HG03571 (cell line): ENCODE data around the gene HIBCH.
A peak's percentile ranks its signal among the peaks of the same experiment; 100 is the strongest.

Source experiments
- ATAC-seq: cut with Tn5 transposase; IDR thresholded peaks from one replicate; pipeline ENCODE4 v1.9.1; 2021; ENCODE audit not compliant: unreplicated experiment

The HIBCH gene

DNA sequence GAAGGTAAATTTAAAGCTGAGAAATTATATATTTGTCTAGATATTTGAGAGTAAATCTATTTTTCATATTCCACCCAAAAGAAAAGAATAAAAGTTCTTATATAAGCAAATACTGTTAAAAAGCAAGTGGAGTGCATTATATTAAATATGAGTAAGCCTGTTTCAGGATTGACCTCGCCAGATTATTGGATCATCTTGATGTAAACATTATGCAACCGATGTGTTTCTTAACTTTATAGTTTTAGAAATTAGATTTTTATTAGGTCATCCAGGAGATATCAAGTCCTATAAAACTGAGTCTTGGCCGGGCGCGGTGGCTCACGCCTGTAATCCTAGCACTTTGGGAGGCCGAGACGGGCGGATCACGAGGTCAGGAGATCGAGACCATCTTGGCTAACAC lies 156.8 kb downstream of the HIBCH start:
- no peak for ATAC-seq

DNA sequence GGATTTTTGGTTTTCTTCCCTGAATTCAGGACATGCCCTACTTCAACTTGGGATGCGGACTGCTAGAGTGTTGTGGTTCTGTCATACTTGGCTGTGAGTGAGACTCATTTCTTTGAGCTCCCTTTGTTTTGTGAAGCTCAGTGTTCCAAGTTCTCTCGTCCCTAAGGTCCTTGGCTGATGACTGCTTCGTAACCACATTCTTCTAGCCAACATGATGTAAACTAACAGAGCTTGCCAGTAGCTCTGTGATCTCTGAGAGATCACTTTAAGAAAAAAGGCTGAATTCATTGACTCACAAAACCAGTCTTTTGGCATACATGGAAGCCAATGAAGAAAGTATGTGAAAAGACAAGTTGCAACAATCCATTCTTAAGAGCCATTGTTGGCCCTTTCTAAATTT lies 160.2 kb downstream of the HIBCH start:
- no peak for ATAC-seq

- ATAC-seq: no peak
Measured at GRCh38 chr2:190158798-190159434, 160.7 kb downstream of the HIBCH start.

- ATAC-seq: peak; percentile 66
Measured at GRCh38 chr2:190157613-190158528, 161.8 kb downstream of the HIBCH start.

DNA sequence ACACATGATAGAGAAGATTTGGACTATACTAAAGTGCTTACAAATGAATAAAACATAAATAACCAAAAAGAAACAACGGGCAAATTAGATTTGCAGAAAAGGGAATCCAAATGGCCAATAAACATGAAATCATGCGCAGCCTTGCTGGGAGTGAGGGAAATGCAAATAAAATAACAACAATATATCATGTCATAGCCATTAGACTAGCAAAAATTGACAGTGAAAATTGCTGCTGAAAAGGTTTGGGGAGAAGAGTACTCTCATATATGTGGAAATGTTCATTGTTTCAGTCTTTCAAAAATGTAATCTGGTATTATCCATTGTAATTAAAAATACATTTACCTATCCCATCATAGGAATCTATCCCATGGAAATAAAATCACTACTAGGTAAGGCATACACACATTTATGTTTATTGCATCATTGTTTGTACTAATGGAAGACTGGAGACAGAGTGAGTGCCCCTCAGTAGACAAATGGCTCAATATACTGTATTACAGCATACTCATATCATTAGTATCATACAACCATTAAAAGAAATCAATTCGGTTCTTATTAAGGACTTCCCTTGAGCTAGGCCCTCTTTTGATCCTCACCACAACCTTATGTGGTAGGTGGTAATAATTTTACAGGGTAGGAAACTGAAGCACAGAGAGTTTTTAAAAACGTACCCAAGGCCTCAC lies 163.0 kb downstream of the HIBCH start:
- ATAC-seq: no peak
